ENCODE data around the gene PTPRN2.

DNA sequence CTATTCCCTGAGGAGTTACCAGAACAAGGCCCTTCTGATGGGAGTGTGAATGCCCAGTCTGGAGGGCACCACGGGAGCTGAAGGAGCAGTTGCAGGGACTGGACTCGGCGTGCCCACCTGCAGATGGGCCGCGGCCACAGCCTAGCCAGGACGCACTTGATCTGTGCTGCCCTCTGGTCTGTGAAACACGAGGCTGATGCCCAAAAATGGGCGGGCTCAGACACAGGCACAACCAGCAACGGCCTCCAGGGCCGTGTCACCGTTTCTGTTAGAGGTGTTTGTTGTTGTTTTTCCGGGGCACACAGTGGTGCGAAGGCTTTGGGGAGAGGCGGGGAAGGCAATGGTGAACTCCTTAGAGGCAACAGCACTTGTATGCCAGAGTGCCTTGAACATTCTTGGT, 1015.0 kb downstream of the PTPRN2 start:
- TF ChIP-seq, protein P1, sequence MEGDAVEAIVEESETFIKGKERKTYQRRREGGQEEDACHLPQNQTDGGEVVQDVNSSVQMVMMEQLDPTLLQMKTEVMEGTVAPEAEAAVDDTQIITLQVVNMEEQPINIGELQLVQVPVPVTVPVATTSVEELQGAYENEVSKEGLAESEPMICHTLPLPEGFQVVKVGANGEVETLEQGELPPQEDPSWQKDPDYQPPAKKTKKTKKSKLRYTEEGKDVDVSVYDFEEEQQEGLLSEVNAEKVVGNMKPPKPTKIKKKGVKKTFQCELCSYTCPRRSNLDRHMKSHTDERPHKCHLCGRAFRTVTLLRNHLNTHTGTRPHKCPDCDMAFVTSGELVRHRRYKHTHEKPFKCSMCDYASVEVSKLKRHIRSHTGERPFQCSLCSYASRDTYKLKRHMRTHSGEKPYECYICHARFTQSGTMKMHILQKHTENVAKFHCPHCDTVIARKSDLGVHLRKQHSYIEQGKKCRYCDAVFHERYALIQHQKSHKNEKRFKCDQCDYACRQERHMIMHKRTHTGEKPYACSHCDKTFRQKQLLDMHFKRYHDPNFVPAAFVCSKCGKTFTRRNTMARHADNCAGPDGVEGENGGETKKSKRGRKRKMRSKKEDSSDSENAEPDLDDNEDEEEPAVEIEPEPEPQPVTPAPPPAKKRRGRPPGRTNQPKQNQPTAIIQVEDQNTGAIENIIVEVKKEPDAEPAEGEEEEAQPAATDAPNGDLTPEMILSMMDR (IDR thresholded peaks at IDR 0.05), result no peak
- TF ChIP-seq POLR2A (IDR thresholded peaks at IDR 0.05), result no peak
